PC-3 (cell line): ENCODE data around the gene PCDH15. TPM values are rescaled to one million over a fixed set of nuclear protein-coding genes. Genes with fewer than 3 reads are reported as not detected.

ENCODE experiments used
- ATAC-seq: fragments of 200-7000 bp; cut with Tn5 transposase; 2 replicates; pipeline ENCODE4 v1.9.1; 2020; ENCODE audit warnings: mild to moderate bottlenecking, moderate library complexity
- BruUV-seq: library from RNA; stranded (reverse); fragments of 400-500 nt; replicated peaks from 2 replicates; lab custom pipeline; 2021; lab: Mats Ljungman, UMichigan
- CTCF ChIA-PET: fragments of 300-600 bp; sonication (Branson Sonifier 250); formaldehyde crosslinking; loops from one replicate; lab custom pipeline; 2022; ENCODE audit warnings: antibody characterized with exemption; lab: Charles Lee
- POLR2A ChIA-PET: fragments of 300-600 bp; sonication (Branson Sonifier 250); formaldehyde crosslinking; loops from one replicate; lab custom pipeline; 2022; ENCODE audit warnings: antibody characterized with exemption; ENCODE audit not compliant: unreplicated experiment; lab: Charles Lee
- DNase-seq: peaks from one replicate; pipeline ENCODE4 v3.0.0-alpha.2; 2015
- H2AFZ ChIP-seq: fragments of 300-600 bp; sonication (generic); 2 replicates; pipeline ENCODE4 v1.6.0; 2016; ENCODE audit warnings: antibody characterized with exemption, low read length
- H3F3A ChIP-seq: fragments of 300-600 bp; sonication (generic); one replicate; pipeline ENCODE4 v1.6.0; 2017; ENCODE audit warnings: antibody characterized with exemption, low read length, control low read depth, mild to moderate bottlenecking; ENCODE audit not compliant: unreplicated experiment
- H3K27ac ChIP-seq: fragments of 300-600 bp; sonication (generic); 2 replicates; pipeline ENCODE4 v1.5.1; 2016; ENCODE audit warnings: mild to moderate bottlenecking, low read length
- H3K27me3 ChIP-seq: fragments of 300-600 bp; sonication (generic); 2 replicates; pipeline ENCODE4 v1.6.1; 2016; ENCODE audit warnings: low read length, mixed read lengths
- H3K36me3 ChIP-seq: fragments of 300-600 bp; sonication (generic); 2 replicates; pipeline ENCODE4 v1.6.1; 2016; ENCODE audit warnings: low read depth, mixed run types, low read length, mixed read lengths
- H3K4me1 ChIP-seq: fragments of 300-600 bp; sonication (generic); 2 replicates; pipeline ENCODE4 v1.5.1; 2016; ENCODE audit warnings: low read length; ENCODE audit not compliant: insufficient read depth
- H3K4me2 ChIP-seq: fragments of 300-600 bp; sonication (generic); 2 replicates; pipeline ENCODE4 v1.6.0; 2016; ENCODE audit warnings: low read length
- H3K4me3 ChIP-seq: fragments of 300-600 bp; sonication (generic); 2 replicates; pipeline ENCODE4 v1.5.1; 2016; ENCODE audit warnings: mild to moderate bottlenecking, low read length, mixed read lengths
- H3K79me2 ChIP-seq: fragments of 300-600 bp; sonication (generic); 2 replicates; pipeline ENCODE4 v1.6.1; 2017; ENCODE audit warnings: low read length, mixed read lengths
- H3K9ac ChIP-seq: fragments of 300-600 bp; sonication (generic); 2 replicates; pipeline ENCODE4 v1.6.0; 2016; ENCODE audit warnings: mild to moderate bottlenecking, low read length
- H3K9me2 ChIP-seq: fragments of 300-600 bp; sonication (generic); replicated peaks from 2 replicates; pipeline ENCODE4 v1.6.1; 2016; ENCODE audit warnings: mixed run types, low read length, mixed read lengths
- H3K9me3 ChIP-seq: fragments of 300-600 bp; sonication (generic); 2 replicates; pipeline ENCODE4 v1.6.1; 2016; ENCODE audit warnings: low read length, mixed read lengths
- H4K20me1 ChIP-seq: fragments of 300-600 bp; sonication (generic); 2 replicates; pipeline ENCODE4 v1.6.1; 2016; ENCODE audit warnings: low read length, mixed read lengths
- CTCF ChIP-seq: fragments of 300-600 bp; sonication (generic); conservative IDR thresholded peaks from 2 replicates; pipeline ENCODE4 v1.5.1; 2017; ENCODE audit warnings: antibody characterized with exemption, low read depth, mild to moderate bottlenecking, low read length
- EZH2 ChIP-seq: fragments of 300-600 bp; sonication (generic); IDR thresholded peaks from one replicate; pipeline ENCODE4 v1.6.1; 2017; ENCODE audit warnings: antibody characterized with exemption, mild to moderate bottlenecking, low read length; ENCODE audit not compliant: unreplicated experiment
- EZH2phosphoT487 ChIP-seq: fragments of 300-600 bp; sonication (generic); IDR thresholded peaks from 2 replicates; pipeline ENCODE4 v1.6.1; 2018; ENCODE audit warnings: mild to moderate bottlenecking, antibody characterized with exemption, low read length, borderline replicate concordance
- intact Hi-C: fragments of 100-400 bp; cut with micrococcal nuclease; formaldehyde crosslinking; loops from 2 replicates; pipeline ENCODE4 v1.9.0; 2023
- total RNA-seq: library from RNA; depleted of rRNA; stranded (reverse); fragments of >200 nt; gene quantifications from 2 replicates; pipeline ENCODE4 v1.2.3, GENCODE V29; 2014

PCDH15 gene
- total RNA-seq, 1 experiment from 2014 or later = not detected

DNA sequence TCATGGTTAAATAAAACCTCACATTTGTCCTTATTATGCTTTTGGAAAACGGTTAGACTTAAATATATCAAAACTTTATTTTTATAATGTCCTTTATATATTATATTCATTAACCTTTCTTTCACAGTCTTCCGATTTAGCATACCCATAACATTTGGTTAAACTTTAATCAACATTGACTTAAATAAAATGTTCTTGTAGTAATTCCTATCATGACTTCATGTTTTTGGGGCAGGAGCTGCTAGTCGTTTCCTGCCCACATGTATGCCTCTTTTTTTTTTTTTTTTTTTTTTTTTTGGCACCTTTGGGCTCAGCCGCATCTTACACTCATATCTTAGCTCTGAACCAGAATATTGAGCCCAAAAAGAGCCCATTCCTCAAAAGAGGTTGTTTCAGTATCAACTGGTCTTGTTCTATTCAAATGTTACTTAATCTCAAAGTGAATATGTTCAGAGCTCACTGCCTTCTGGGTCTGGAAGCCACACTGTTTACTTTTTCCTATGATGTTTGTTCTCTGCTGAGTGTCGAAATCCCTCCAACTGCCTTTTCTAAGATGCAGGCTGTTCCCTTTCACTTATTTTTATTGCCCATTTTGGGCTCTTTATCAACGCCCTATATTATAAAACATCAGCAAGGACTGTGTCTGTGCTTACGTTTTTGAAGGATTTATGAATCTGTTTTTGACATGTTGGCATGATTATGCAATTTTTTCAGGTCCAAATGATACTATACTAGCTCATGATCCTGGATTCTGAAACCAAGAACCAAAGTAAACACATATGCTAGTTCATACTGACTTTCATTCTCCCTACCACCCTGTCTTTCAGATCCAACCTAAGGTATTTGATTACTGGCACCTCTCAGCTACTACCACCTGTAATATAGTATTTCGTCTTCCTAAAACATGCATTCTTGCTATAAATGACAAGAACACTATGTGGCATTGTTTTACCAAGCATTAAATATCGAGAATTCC is 914.4 kb downstream of the PCDH15 start:
- BruUV-seq = no TSS peak
- peak; percentile 42 for DNase-seq
- TF ChIP-seq EZH2phosphoT487 (no peak), EZH2 (no peak), CTCF (0 out of 2 replicates have a peak, but pooled peaks have one; percentile 17)

DNA sequence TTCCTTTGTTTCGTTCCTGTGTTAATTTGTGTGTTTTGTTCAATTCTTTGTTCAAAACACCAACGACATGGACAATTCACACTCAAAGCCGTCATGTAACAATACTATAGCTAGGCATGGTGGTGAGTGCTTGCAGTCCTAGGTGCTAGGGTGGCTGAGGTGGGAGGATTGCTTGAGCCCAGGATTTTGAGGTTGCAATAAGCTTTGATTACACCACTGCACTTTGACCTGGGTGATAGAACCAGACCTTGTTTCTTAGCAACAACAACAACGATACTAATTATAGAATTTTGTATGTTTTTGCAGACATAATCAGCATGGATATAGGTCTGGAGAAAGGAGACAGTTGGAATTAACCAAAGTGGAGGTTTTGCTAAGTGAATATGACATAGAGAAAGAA is 936.2 kb downstream of the PCDH15 start:
- ChIA-PET POLR2A (no interaction called here), CTCF (no interaction called here)
- Histone ChIP-seq H3K27ac (no peak overlapping the region), H2AFZ (no peak overlapping the region), H3K36me3 (no peaks in the 10 kb centered on the region), H3K4me1 (no peaks in the 10 kb centered on the region), H3K9ac (no peak overlapping the region), H3K4me3 (no peak overlapping the region), H3K27me3 (no peaks in the 10 kb centered on the region; the same call in 1 of the 2 replicates), H3F3A (no peaks in the 10 kb centered on the region), H3K4me2 (no peak overlapping the region), H4K20me1 (no peaks in the 10 kb centered on the region), H3K9me3 (no peaks in the 10 kb centered on the region), H3K79me2 (no peaks in the 10 kb centered on the region), H3K9me2 (no peaks in the 10 kb centered on the region)
- TF ChIP-seq EZH2phosphoT487 (no peak), CTCF (no peak), EZH2 (no peak)
- ATAC-seq = no peak
- no peak for DNase-seq
- intact Hi-C loops = no loop called here
- no TSS peak for BruUV-seq

More for the DNA sequence above, 914.4 kb downstream of the PCDH15 start:
- 0 out of 2 replicates have a peak overlapping the region, but pooled peaks have one; percentile 5 for H2AFZ ChIP-seq
- peak overlapping the region; percentile 2; the same call in 1 of the 2 replicates for H3K4me3 ChIP-seq
- ChIA-PET CTCF (interaction anchor here (0.7 kb wide), 2 partner anchors 106 to 128 kb away, joined by 3 read pairs; no protein-coding TSS in a partner anchor), POLR2A (interaction anchor here (0.6 to 0.7 kb wide), 3 partner anchors 34 to 516 kb away, joined by 3 to 37 read pairs (median 4); no protein-coding TSS in a partner anchor)
- H3K4me2 ChIP-seq = peak overlapping the region; percentile 13
- no peak overlapping the region for H3K9ac ChIP-seq
- peak; percentile 94 for ATAC-seq
- intact Hi-C loops = no loop called here
- no peaks in the 10 kb centered on the region for H3F3A ChIP-seq
- H3K9me3 ChIP-seq = no peaks in the 10 kb centered on the region
- H3K79me2 ChIP-seq = no peaks in the 10 kb centered on the region
- H3K9me2 ChIP-seq = no peaks in the 10 kb centered on the region
- no peaks in the 10 kb centered on the region for H3K4me1 ChIP-seq
- no peaks in the 10 kb centered on the region for H3K27me3 ChIP-seq
- no peaks in the 10 kb centered on the region for H3K36me3 ChIP-seq
- H4K20me1 ChIP-seq = no peaks in the 10 kb centered on the region
- no peak overlapping the region for H3K27ac ChIP-seq
